Epithelial cell of proximal tubule (primary cell): ENCODE measurements around the gene ESYT2. TPM values are rescaled to one million over a fixed set of nuclear protein-coding genes. Genes with fewer than 3 reads are reported as not detected.

Experiments used
- DNase-seq: peaks from one replicate; pipeline ENCODE4 v3.0.0-alpha.2; 2011; ENCODE audit warnings: low read depth
- H3K4me3 ChIP-seq: 2 replicates; pipeline ENCODE4 v1.5.1; 2011; ENCODE audit warnings: low read depth, mild to moderate bottlenecking, low read length
- total RNA-seq: library from RNA; depleted of rRNA; stranded (reverse); fragments of >200 nt; gene quantifications from 2 replicates; pipeline ENCODE4 v1.2.3, GENCODE V29; 2015
- TF ChIP-seq, protein P1 (sequence below): conservative IDR thresholded peaks from 2 replicates; pipeline ENCODE4 v1.5.1; 2012; ENCODE audit warnings: low read depth, mild to moderate bottlenecking, low read length

ESYT2 gene
- total RNA-seq, 1 donor from 2014 or later: 43.4 TPM

DNA sequence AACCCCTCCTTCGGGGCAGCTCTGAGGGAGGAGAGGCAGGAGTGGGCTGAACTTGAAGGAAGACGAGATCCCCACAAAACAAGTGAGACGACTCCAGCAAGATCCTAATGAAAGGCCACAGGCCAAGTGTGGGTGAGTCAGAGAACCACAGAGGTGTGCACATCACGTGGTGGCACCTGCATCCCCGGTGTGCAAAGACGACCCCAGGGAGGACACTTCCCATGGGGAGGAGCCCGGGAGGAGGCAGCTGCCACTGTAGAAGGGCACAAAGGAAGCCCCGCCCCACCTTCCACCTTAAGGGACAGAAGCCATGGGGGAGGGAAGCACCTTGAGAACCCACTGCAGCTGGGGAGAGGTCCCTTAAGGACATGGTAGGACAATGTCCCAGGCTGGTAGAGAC lies 45.7 kb downstream of the ESYT2 start:
- H3K4me3 ChIP-seq: no peak overlapping the region
- DNase-seq: no peak
- TF ChIP-seq, protein P1, sequence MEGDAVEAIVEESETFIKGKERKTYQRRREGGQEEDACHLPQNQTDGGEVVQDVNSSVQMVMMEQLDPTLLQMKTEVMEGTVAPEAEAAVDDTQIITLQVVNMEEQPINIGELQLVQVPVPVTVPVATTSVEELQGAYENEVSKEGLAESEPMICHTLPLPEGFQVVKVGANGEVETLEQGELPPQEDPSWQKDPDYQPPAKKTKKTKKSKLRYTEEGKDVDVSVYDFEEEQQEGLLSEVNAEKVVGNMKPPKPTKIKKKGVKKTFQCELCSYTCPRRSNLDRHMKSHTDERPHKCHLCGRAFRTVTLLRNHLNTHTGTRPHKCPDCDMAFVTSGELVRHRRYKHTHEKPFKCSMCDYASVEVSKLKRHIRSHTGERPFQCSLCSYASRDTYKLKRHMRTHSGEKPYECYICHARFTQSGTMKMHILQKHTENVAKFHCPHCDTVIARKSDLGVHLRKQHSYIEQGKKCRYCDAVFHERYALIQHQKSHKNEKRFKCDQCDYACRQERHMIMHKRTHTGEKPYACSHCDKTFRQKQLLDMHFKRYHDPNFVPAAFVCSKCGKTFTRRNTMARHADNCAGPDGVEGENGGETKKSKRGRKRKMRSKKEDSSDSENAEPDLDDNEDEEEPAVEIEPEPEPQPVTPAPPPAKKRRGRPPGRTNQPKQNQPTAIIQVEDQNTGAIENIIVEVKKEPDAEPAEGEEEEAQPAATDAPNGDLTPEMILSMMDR: no peak

DNA sequence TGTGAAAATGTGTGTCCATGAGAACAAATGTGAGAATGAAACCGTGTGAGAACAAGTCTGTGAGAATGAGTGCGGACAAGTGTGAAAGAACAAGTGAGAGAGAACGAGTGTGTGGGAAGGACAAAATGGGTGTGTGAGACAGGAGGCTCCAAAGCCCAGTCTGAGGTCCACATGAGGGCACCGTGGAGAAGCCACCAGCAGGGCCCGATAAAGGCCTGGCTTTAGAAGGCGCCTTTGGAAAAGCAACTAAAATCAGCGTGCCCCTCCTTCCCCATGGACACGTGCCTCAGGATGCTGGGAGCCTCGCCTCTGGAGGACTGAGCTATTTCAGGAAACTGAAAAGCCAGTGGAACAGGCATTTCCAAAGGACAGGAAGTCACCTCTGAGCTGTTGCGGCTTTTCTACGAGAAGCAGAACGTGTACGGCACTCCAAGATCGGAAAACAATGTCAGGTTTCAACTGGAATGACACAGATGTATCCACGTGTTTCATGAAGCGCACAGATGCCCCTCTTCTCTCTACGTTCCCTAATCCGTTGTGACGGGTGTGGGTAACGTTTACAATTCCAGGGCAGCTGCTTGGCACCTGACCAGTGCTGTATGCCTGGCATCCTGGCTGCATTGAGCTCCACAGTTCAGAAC lies 46.4 kb downstream of the ESYT2 start:
- TF ChIP-seq, protein P1: peak; percentile 51
- DNase-seq: no peak
- no peak overlapping the region for H3K4me3 ChIP-seq

DNA sequence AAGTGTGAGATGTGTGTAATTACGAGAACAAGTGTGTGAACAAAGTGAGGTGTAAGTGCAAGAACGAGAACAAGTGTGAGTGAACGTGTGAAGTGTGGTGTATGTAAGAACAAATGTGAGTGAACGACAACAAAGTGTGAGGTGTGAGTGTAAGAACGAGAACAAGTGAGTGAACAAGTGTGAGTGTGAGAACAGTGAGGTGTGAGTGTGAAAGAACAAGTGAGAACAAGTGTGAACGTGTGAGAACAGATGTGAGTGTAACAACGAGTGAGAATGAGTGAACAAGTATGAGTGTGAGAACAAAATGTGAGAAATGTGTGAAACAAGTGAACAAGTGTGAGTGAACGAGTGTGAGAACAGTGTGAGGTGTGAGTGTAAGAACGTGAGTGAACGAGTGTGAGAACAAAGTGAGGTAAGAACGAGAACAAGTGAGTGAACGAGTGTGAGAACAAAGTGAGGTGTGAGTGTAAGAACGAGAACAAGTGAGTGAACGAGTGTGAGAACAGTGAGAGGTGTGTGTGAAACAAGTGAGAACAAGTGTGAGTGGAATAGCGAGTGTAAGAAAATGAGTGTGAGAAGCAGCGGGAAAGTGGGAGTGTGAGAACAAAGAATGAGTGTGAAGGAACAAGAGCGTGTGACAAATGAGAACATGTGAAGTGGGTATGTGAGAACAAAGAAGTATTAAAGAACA lies 47.2 kb downstream of the ESYT2 start:
- TF ChIP-seq, protein P1: no peak
- no peak for DNase-seq
- no peak overlapping the region for H3K4me3 ChIP-seq

DNA sequence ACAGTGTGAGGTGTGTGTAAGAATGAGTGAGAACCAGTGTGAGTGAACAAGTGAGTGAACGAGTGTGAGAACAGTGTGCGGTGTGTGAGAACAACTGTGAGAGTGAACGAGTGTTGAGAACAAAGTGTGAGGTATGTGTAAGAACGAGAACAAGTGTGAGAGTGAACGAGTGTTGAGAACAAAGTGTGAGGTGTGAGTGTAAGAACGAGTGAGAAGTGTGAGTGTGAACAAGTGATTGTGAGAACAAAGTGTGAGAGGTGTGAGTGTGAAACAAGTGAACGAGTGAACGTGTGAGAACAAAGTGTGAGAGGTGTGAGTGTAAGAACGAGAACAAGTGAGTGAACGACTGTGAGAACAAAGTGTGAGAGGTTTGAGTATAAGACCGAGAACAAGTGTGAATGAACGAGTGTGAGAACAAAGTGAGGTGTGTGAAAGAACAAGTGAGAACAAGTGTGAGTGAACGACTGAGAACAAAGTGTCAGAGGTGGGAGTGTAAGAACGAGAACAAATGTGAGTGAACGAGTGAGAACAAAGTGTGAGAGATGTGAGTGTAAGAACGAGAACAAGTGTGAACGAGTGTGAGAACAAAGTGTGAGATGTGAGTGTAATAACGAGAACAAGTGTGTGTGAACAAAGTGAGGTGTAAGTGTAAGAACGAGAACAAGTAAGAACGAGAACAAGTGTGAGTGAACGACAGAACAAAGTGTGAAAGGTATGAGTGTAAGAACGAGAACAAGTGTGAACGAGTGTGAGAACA lies 47.9 kb downstream of the ESYT2 start:
- no peak overlapping the region for H3K4me3 ChIP-seq
- TF ChIP-seq, protein P1: no peak
- DNase-seq: no peak

DNA sequence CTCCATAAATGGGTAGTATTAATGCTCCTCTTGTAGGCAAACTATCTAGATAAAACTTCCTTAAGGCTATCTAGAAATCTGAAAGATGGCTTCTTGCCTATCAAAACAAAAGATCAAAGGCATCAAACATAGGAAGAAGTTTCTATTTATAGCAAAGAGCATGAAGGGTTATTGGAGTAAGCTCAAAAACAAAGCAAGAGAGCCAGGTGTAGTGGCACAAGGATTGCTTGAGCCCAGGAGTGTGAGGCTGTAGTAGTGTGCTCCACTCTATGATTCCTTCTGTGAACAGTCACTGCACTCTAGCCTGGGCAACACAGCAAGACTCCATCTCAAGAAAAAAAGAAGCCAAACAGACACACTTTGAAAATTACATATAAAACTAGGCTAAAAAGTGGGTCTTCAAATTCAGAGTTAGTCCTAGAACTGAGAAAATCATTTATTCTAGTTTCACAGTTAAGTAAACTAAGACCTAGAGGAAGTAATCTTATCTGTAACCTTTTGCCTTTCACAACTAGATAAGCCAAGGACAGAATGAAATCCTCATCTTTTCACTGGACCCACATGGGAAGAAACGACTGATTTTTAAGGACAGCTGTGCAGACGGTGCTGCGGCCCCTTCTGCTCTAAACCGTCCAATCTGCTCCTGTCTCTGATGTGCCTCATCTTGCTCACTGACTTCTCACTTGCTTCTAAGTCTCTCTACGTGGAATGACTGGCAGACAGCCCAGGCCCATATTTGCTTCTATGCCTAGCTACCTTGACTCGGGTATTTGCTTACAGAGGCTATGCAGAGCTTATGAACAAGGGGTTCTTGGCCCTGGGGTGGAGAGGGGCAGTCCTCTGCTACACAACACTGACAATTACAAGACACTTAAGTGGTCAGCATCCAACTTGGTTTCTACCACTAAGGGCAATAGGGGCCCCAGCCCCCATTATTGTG lies 50.0 kb downstream of the ESYT2 start:
- DNase-seq: no peak
- no peak overlapping the region for H3K4me3 ChIP-seq
- TF ChIP-seq, protein P1: no peak

DNA sequence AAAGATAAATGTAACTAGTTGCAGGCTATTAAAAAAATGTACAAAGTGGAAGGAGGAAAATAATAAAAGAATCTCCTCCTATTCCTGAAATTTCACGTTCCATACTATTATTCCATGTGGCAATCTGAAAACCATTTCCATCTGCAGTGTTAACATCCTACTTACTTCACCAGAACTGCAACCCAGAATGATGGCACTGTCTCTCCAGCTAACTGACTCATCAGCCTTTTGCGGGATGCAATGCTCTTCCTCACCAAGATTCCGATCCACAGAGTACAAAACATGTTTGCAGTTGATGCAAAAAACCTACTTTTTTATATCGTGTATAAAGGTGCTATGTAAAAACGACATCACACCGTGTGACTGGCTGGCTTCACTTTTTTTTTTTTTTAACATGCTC lies 50.8 kb downstream of the ESYT2 start:
- TF ChIP-seq, protein P1: no peak
- no peak for DNase-seq
- H3K4me3 ChIP-seq: no peak overlapping the region
